ENCODE results near the gene STX17. TPM values are rescaled to one million over a fixed set of nuclear protein-coding genes. Genes with fewer than 3 reads are reported as not detected.

The STX17 gene
- total and polyA plus RNA-seq, 2 of the 13 experiments (the other 11 are each of a cell fraction or from before 2014, with no cell fraction given), result 8.3 to 25.7 TPM

- TF ChIP-seq TFE3 (CRISPR knock-in tag; IDR thresholded peaks at IDR 0.05), result no peak
- no peak for TF ChIP-seq RBM39 (IDR thresholded peaks at IDR 0.05; ENCODE audit: low read depth, low read length, poor library complexity, severe bottlenecking)
Measured at GRCh38 chr9:99964336-99964735, 57.9 kb downstream of the STX17 start (continued).

GRCh38 chr9:99966001-99966400 is 59.5 kb downstream of the STX17 start:
- intact Hi-C loops (cut with micrococcal nuclease; ENCODE audit: unreplicated experiment) (no loop called here), in situ Hi-C loops (cut with HindIII; ENCODE audit: extremely low pct_ligation_motif_present, low pct_unique_long_range_greater_than_20kb) (no loop called here)
- no peak for ATAC-seq
- Histone ChIP-seq H3K4me1 (ENCODE audit: insufficient read depth, low read length) (no peaks in the 10 kb centered on the region), H3K36me3 (replicated peaks in 1 of 2; ENCODE audit: control insufficient read depth in 1 of 2, insufficient read depth in 2 of 2, low read length in 2 of 2) (peaks cover 2 to 22% of the 10 kb centered on the region in 2 experiments; a peak in 3 of 5 replicates), H3K4me3 (replicated peaks in 1 of 3; ENCODE audit: insufficient read depth in 1 of 3, low read depth in 2 of 3, low read length in 3 of 3) (no peak overlapping the region), H3K27me3 (ENCODE audit: control insufficient read depth in 1 of 2, insufficient read depth in 2 of 2, low read length in 2 of 2) (no peaks in the 10 kb centered on the region), H3K79me2 (ENCODE audit: insufficient read depth, low read length) (no peaks in the 10 kb centered on the region), H3K9ac (ENCODE audit: insufficient read depth, low read depth, low read length) (no peak overlapping the region), H3K4me2 (ENCODE audit: low read depth, low read length) (no peak overlapping the region), H3K27ac (ENCODE audit: extremely low read length, insufficient read depth, low read length) (no peak overlapping the region), H2AFZ (ENCODE audit: low read length) (no peak overlapping the region), H4K20me1 (ENCODE audit: insufficient read depth, low read length) (no peaks in the 10 kb centered on the region), H3K9me3 (ENCODE audit: low read length) (no peaks in the 10 kb centered on the region)
- no peak for FAIRE-seq
- TF ChIP-seq MEIS2 (CRISPR knock-in tag; IDR thresholded peaks at IDR 0.05), result no peak
- 98% methylated on average over 2 of the region's 2 CpGs for WGBS (ENCODE audit: low lambda C conversion rate)
- ChIA-PET POLR2A (no interaction called here), CTCF (ENCODE audit: low intra/inter-chr PET ratio, low total read pairs) (no interaction called here)
- no peak for DNase-seq (ENCODE audit: low spot score)
- no TSS peak for BruUV-seq (replicated peaks)

- DNase-seq (ENCODE audit: low spot score), result peak; percentile 69
- ATAC-seq, result peak; percentile 69; the same call in 2 of the 3 replicates
- no peak for FAIRE-seq
- Histone ChIP-seq H3K79me2 (ENCODE audit: insufficient read depth, low read length) (no peaks in the 10 kb centered on the region), H3K27ac (ENCODE audit: extremely low read length, insufficient read depth, low read length) (no peak overlapping the region), H3K4me2 (ENCODE audit: low read depth, low read length) (no peak overlapping the region), H3K27me3 (ENCODE audit: control insufficient read depth in 1 of 2, insufficient read depth in 2 of 2, low read length in 2 of 2) (no peaks in the 10 kb centered on the region), H3K9ac (ENCODE audit: insufficient read depth, low read depth, low read length) (no peak overlapping the region), H3K36me3 (replicated peaks in 1 of 2; ENCODE audit: control insufficient read depth in 1 of 2, insufficient read depth in 2 of 2, low read length in 2 of 2) (peaks cover 1 to 14% of the 10 kb centered on the region in 2 experiments; a peak in 3 of 5 replicates), H3K4me3 (replicated peaks in 1 of 3; ENCODE audit: insufficient read depth in 1 of 3, low read depth in 2 of 3, low read length in 3 of 3) (no peak overlapping the region), H3K4me1 (ENCODE audit: insufficient read depth, low read length) (no peaks in the 10 kb centered on the region), H3K9me3 (ENCODE audit: low read length) (no peaks in the 10 kb centered on the region), H4K20me1 (ENCODE audit: insufficient read depth, low read length) (no peaks in the 10 kb centered on the region), H2AFZ (ENCODE audit: low read length) (no peak overlapping the region)
- POLR2A ChIA-PET, result no interaction called here
- BruUV-seq (replicated peaks), result no TSS peak
- intact Hi-C loops (cut with micrococcal nuclease; ENCODE audit: unreplicated experiment) (no loop called here), in situ Hi-C loops (cut with HindIII; ENCODE audit: extremely low pct_ligation_motif_present, low pct_unique_long_range_greater_than_20kb) (no loop called here)
- CTCF ChIA-PET (ENCODE audit: low intra/inter-chr PET ratio, low total read pairs), result no interaction called here
- WGBS (ENCODE audit: low lambda C conversion rate), result 70% methylated on average over 2 of the region's 2 CpGs
- no peak for TF ChIP-seq XRCC5 (optimal IDR thresholded peaks at IDR 0.05; ENCODE audit: low read length)
- TF ChIP-seq RAD51 (IDR thresholded peaks at IDR 0.05; ENCODE audit: borderline replicate concordance), result no peak
- TF ChIP-seq MAZ (IDR thresholded peaks at IDR 0.05; ENCODE audit: borderline replicate concordance, low read depth, low read length), result no peak
- TF ChIP-seq MAZ (CRISPR knock-in tag; IDR thresholded peaks at IDR 0.05; ENCODE audit: low read depth), result no peak
- TF ChIP-seq ZNF33B (CRISPR knock-in tag; IDR thresholded peaks at IDR 0.05), result no peak
- TF ChIP-seq GZF1 (CRISPR knock-in tag; IDR thresholded peaks at IDR 0.05), result no peak
- TF ChIP-seq ZNF256 (CRISPR knock-in tag; conservative IDR thresholded peaks at IDR 0.05), result no peak
- peak; percentile 71 for TF ChIP-seq TEAD3 (CRISPR knock-in tag; optimal IDR thresholded peaks at IDR 0.05; ENCODE audit: borderline replicate concordance)
- no peak for TF ChIP-seq BRD4 (CRISPR knock-in tag; IDR thresholded peaks at IDR 0.05)
Measured at GRCh38 chr9:99966716-99967115, 60.3 kb downstream of the STX17 start.

All from HepG2 (cell line).